NCI-H510A (cell line): ENCODE measurements around the gene EPHA6.
A peak's percentile ranks its signal among the peaks of the same experiment; 100 is the strongest.

Experiments
- DNase-seq: peaks from one replicate; lab custom pipeline; 2025; lab: John Stamatoyannopoulos, UW

EPHA6 gene

GRCh38 chr3:96813820-96814650 is at the start of gene EPHA6:
TSS of gene EPHA6 (plus strand) at chr3:96814594.
- peak; percentile 29 for DNase-seq

- DNase-seq = peak; percentile 6
These were observed 37.6 kb upstream of the EPHA6 start for GRCh38 chr3:96776818-96777217.

GRCh38 chr3:96779810-96780209 is 34.6 kb upstream of the EPHA6 start:
- DNase-seq = no peak

- no peak for DNase-seq
These were observed 18.3 kb upstream of the EPHA6 start for GRCh38 chr3:96796101-96796500.

- DNase-seq = no peak
These were observed 10.5 kb upstream of the EPHA6 start for GRCh38 chr3:96803870-96804269.

GRCh38 chr3:96806341-96806740 is 8.1 kb upstream of the EPHA6 start:
- no peak for DNase-seq

- DNase-seq = peak; percentile 52
These were observed 1.1 kb upstream of the EPHA6 start for GRCh38 chr3:96813134-96813819.

- DNase-seq = no peak
These were observed 515 bp downstream of the EPHA6 start for GRCh38 chr3:96814651-96815567.

GRCh38 chr3:96831175-96831574 is 16.8 kb downstream of the EPHA6 start:
- no peak for DNase-seq

GRCh38 chr3:96833301-96833700 is 18.9 kb downstream of the EPHA6 start:
- no peak for DNase-seq

GRCh38 chr3:96836153-96836915 is 21.9 kb downstream of the EPHA6 start:
- DNase-seq = no peak

- no peak for DNase-seq
These were observed 29.3 kb downstream of the EPHA6 start for GRCh38 chr3:96843505-96844203.

GRCh38 chr3:96844204-96844514 is 29.8 kb downstream of the EPHA6 start:
- DNase-seq = no peak

- no peak for DNase-seq
These were observed 38.5 kb downstream of the EPHA6 start for GRCh38 chr3:96852849-96853248.

GRCh38 chr3:96860882-96861281 is 46.5 kb downstream of the EPHA6 start:
- DNase-seq = no peak

GRCh38 chr3:96863129-96863740 is 48.8 kb downstream of the EPHA6 start:
- no peak for DNase-seq

- no peak for DNase-seq
These were observed 51.2 kb downstream of the EPHA6 start for GRCh38 chr3:96865605-96866004.

- no peak for DNase-seq
These were observed 54.9 kb downstream of the EPHA6 start for GRCh38 chr3:96869316-96869715.

GRCh38 chr3:96877510-96877909 is 63.1 kb downstream of the EPHA6 start:
- DNase-seq = no peak

GRCh38 chr3:96900031-96900430 is 85.6 kb downstream of the EPHA6 start:
- no peak for DNase-seq

GRCh38 chr3:96900566-96900965 is 86.2 kb downstream of the EPHA6 start:
- DNase-seq = no peak
